ENCODE data around the gene VPS8.

VPS8 gene

DNA sequence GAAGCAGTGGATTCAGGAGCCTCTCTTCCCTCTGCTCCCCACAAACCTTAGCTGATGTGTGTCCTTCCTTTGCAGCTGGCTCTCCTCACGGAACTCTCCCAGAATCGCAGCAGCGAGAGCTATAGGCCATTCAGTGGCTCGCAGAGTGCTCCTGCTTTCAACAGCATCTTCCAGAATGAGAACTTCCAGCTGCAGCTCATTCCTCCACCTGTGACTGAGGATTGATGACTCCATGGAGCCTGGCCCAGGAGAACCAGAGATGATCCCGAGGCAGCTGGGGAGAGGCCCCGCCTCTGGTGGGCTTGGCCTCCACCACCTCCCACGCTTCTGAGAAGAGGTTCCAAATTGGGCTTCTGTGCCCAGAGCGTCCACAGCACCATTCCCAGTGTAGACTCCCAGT, 239.8 kb downstream of the VPS8 start:
- DNase-seq (ENCODE audit: low read depth in 4 of 4, low spot score in 1 of 4), result no peak

DNA sequence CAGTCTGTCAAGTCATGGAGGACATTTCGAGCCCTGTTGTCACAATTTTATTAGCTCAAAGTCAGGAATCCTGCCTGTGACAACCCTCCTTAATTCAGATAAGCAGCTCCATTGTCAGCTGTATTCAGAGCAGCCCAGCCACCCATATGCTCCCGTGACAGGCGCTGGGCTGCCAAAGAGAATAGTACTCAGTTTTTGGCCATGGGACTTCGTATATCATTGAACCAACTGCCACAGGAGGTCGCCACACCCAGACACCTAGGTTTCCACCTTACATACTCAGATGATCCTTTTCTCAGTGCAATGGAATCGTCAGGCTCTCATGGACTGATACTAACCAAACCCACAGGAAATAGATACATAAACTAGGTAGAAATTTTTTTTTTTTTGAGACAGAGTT, 240.7 kb downstream of the VPS8 start:
- no peak for DNase-seq (ENCODE audit: low read depth in 4 of 4, low spot score in 1 of 4)

DNA sequence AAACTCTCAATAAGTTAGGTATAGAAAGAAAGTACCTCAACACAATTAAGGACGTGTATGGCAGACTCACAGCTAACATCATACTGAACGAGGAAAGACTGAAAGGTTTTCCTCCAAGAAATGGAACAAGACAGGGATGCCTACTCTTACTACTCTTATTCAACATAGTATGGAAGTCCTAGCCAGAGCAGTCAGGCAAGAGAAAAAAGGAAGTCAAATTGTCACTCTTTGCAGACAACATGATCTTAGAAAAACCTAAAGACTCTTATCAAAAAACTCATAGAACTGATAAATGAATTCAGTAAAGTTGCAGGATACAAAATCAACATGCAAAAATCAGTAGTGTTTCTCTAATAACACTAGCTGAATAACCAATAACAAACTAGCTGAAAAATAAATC, 244.9 kb downstream of the VPS8 start:
- DNase-seq (ENCODE audit: low read depth in 4 of 4, low spot score in 1 of 4), result no peak

- no peak for DNase-seq (ENCODE audit: low read depth in 4 of 4, low spot score in 1 of 4)
These were observed 245.9 kb downstream of the VPS8 start for GRCh38 chr3:185057829-185058228.

DNA sequence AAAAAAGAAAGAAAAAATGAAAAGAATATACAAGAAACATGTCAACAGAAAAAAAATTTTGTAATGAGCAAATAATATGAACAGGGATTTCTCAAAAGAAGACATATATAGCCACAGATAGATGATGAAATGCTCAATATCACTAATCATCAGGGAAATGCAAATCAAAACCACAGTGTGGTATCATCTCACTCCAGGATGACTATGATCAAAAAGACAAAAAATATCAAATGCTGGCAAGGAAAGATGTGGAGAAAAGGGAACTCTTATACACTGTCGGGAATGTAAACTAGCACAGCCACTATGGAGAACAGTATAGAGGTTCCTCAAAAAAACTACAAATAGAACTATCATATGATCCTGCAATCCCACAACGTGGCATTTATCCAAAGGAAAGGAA, 246.8 kb downstream of the VPS8 start:
- DNase-seq (ENCODE audit: low read depth in 4 of 4, low spot score in 1 of 4), result no peak

- DNase-seq (ENCODE audit: low read depth in 4 of 4, low spot score in 1 of 4), result no peak
These were observed 247.8 kb downstream of the VPS8 start for GRCh38 chr3:185059766-185060165.

- DNase-seq (ENCODE audit: low read depth in 4 of 4, low spot score in 1 of 4), result no peak
These were observed 248.7 kb downstream of the VPS8 start for GRCh38 chr3:185060655-185061054.

DNA sequence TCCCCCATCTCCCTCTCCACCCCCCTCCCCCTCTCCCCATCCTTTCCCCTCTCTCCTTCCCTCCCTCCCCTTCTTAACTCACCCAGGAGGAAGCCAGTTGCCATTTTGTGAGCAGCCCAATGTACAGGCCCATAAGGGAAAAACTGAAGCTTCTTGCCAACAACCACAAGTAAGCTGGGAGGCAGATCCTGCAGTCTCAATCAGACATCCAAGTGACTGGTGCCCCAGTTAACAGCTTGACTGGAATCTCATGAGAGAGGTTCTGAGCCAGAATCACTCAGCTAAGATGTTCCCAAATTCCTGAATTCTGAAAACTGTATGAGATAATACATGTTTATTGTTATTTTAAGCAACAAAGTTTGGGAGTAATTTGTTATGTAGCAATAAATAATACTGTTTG, 250.2 kb downstream of the VPS8 start:
- DNase-seq (ENCODE audit: low read depth in 4 of 4, low spot score in 1 of 4), result no peak

DNA sequence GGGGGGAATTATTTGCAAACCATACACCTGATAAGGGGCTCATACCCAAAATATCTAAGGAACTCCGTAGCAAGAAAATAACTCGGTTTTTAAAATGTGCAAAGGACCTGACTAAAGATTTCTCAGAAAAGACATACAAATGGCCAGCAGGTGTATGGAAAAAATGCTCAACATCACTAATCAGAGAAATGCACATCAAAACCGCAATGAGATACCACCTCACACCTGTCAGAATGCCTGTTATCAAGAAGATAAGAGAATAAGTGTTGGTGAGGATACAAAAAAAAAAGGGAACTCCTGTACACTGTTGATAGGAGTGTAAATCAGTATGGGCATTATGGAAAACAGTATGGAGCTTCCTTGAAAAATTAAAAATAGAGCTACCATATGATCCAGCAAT, 251.5 kb downstream of the VPS8 start:
- no peak for DNase-seq (ENCODE audit: low read depth in 4 of 4, low spot score in 1 of 4)

DNA sequence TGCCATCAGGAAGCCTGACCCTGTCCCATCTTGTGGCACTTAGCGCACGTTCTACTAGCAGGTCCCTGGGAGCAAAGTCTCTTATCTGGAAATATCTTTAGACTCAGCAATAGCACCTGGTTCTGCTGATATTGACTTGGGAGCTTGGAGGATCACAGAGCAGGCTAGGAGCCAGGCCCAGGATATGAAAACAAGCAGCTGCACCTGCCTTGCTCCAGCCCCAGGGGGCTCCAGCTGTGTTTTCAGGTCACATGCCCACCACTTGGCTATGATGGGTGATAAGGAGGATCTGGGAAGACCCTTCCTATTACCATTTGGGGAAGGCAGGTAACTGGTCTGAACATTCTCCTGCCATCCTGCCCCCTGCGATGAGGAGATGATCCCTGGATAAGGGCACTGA, 253.1 kb downstream of the VPS8 start:
- no peak for DNase-seq (ENCODE audit: low read depth in 4 of 4, low spot score in 1 of 4)

DNA sequence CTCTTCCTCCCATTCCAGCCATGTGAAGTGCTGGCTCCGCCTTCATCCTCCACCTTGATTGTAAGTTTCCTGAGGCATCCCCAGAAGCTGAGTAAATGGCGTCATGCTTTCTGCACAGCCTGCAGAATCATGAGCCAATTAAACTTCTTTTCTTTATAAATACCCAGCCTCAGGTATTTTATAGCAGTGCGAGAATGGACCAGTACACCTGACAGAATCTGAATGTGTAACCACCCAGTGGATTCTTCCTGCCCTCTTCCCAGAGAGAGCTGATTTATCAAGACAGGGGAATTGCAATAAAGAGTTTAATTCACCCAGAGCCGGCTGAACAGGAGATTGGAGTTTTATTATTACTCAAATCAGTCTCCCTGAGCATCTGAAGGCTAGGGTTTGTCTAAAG, 254.3 kb downstream of the VPS8 start:
- no peak for DNase-seq (ENCODE audit: low read depth in 4 of 4, low spot score in 1 of 4)

GRCh38 chr3:185067173-185067572, 255.2 kb downstream of the VPS8 start:
- no peak for DNase-seq (ENCODE audit: low read depth in 4 of 4, low spot score in 1 of 4)

- DNase-seq (ENCODE audit: low read depth in 4 of 4, low spot score in 1 of 4), result no peak
These were observed 257.4 kb downstream of the VPS8 start for GRCh38 chr3:185069037-185070030.

DNA sequence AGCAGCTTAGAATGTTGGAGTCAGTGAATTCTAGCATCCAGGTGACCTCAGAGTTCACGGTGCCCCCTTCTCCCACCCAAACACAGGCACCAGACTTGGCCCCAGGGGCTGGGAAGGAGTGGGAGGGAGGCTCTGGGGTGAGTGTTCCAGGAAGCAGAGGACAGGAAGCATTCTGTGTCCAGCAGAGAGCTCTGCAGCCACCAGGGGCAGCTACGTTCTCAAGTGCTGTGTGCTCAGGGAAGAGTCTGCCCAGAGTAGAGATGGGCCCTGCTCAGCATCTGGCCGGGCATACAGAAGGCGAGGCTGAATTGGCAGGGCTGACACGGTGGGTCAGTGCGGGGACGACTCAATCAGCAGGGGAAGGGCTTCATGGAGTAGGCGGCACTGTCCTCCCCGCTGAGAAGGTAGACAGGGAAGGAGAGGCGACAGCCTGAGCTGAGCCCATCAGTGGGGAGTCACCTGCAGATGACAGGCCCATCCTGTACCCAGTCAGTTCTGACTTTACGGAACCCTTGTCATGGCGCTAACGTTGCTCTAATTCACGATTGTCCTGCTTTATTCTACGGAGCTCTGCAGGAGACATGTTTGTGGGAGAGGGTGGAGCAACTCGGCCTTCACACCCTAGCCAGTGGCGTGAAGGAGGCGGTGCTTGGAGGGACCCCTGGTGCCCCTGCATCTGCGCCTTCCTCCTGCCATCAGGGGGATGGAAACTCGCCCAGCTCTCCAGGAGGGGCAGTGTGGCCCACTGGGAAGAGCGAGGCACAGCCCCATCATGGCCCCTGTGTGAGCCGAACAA, 258.7 kb downstream of the VPS8 start:
- DNase-seq (ENCODE audit: low read depth in 4 of 4, low spot score in 1 of 4), result no peak

DNA sequence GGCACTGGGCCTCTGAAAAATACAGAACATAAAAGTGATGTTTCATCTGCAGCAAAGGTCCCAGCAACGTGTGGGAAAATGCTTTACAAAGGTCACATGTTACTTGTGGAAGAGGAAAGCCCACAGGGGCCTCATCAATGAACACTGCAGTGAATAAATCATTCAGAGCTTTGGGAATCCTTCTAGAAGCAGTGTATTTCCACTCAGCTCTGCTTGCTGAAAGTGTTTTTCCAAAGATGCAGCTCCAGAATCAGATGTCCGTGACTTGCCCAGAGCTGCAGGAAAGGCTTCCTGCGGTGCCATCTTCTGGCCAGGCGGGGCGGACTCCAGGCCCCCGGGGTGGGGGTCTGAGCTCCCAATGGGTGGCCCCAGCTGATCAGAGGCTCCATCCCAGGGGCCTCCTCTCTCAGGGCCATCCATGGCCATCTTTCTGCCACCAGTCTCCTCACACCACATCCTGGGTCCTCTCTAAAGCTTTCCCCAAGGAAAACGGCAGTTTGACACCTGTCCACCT, 259.4 kb downstream of the VPS8 start:
- no peak for DNase-seq (ENCODE audit: low read depth in 4 of 4, low spot score in 1 of 4)

GRCh38 chr3:185075547-185075946, 263.6 kb downstream of the VPS8 start:
- DNase-seq (ENCODE audit: low read depth in 4 of 4, low spot score in 1 of 4), result no peak

- DNase-seq (ENCODE audit: low read depth in 4 of 4, low spot score in 1 of 4), result no peak
These were observed 264.3 kb downstream of the VPS8 start for GRCh38 chr3:185076219-185076618.

DNA sequence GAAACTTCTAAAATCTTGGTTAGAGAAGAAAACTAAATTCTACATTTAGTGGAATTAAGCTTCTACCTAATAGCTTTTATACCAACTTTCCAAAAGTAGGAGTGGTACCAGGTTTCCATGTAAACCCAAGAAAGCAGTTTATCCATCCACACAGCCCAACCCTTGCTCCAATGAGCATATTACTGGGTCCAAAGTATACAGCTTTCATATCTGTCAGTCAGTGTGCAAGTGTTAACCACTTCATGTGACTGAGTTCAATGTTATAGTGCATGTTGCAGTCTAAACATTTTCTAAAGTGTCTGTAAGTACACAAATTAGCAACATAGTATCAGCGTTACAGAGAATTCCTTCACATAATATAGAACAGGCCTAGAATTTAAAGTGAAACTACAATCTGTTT, 267.7 kb downstream of the VPS8 start:
- no peak for DNase-seq (ENCODE audit: low read depth in 4 of 4, low spot score in 1 of 4)

- DNase-seq (ENCODE audit: low read depth in 4 of 4, low spot score in 1 of 4), result no peak
These were observed 269.6 kb downstream of the VPS8 start for GRCh38 chr3:185081521-185081920.

DNA sequence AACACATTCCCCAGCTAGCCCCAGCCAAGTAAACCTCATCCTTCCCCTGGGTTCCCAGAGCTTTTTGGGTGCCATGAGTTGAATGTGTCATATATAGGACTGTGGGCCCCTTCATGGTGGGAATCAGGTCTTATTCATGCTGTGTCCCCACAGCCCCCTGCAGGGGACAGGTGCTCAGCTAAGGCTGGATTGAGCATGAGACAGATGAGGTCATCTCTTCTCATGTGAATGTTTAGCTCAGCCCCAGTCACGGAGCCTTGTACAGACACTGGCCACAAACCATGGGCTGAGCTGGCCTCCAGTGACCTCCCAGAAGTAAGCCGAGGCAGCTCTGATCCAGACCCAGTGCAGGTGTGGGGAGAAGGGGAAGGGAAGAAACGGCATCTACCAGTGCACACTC, 270.2 kb downstream of the VPS8 start:
- DNase-seq (ENCODE audit: low read depth in 4 of 4, low spot score in 1 of 4), result no peak

DNA sequence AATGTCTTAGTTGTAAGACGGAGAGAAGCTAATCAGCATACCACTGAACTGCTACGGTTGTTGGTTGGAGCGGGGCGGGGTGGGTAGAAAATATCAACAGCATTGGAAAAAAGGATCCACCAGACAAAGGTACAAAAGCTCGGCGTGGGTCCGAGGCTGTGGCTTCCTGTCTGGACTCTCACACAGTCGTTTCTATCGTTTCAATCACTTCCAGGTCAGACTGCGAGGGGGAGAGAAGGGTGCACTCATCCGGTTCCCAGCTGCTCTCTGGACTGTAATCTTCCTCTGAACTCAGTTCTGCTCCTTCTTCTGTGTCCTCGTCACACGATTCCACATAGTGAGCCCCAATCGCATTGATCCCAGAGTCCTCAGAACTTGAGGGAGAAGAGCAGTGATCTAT, 270.9 kb downstream of the VPS8 start:
- DNase-seq (ENCODE audit: low read depth in 4 of 4, low spot score in 1 of 4), result no peak

DNA sequence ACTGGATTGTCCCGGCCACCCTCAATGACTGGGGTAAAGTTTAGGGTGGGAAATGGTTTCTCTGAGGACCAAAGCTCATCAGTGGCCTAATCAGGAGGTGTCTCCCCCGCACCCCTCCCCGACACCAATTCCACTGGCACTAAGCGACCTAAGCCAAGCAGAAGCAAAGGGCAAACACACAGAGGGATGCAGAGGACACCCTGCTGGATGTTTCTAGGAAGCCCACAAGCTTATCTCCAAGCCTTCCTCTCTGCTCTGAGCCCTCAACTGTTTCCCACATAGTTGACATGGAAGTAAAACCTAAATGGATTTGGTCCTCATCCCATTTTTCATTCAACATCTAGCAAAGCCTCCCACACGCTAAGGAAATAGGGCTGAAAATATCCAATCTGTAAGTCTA, 272.4 kb downstream of the VPS8 start:
- no peak for DNase-seq (ENCODE audit: low read depth in 4 of 4, low spot score in 1 of 4)
